ENCODE results near the gene DSTN. TPM values are rescaled to one million over a fixed set of nuclear protein-coding genes. Genes with fewer than 3 reads are reported as not detected.

The DSTN gene
- polyA plus RNA-seq, 10 donors: 200 to 336 (median 278) TPM

- DNase-seq: no peak
These were observed 3.6 kb downstream of the DSTN start for GRCh38 chr20:17573463-17573862.

GRCh38 chr20:17576215-17576614, 6.3 kb downstream of the DSTN start:
- DNase-seq: no peak

- DNase-seq: no peak
These were observed 9.6 kb downstream of the DSTN start for GRCh38 chr20:17579369-17580039.

DNA sequence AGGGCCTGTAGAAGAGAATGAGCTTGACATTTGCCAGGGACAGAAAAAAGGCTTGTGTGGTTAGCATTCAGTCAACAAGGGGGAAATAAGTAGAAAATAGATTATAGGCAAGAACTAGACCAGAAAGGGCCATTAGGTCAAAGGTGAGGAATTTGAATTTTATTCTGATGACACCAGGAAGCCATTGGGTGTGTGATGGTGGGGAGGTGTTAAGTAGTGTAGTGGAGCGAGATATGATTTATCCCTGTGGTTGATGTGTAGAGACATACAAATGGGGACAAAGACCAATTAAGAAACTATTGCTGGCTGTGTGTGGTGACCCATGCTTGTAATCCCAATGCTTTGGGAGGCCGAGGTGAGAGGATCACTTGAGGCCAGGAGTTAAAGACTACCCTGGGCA, 11.0 kb downstream of the DSTN start:
- DNase-seq: no peak

DNA sequence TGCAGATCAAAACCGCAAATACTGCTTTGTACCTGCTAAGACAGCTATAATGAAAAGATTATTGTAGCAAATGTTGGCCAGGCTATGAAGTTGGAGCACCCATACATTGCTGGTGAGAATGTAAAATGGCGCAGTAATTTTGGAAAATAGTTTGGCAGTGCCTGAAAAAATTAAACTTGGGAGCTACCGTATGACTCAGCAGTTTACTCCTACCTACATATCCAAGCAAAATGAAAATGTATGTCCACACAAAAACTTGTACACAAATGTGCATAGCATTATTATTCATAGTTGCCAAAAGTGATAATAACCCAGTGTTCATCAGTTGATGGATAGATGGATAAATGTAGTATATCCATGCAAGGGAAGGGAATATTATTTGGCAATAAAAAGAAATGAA, 13.3 kb downstream of the DSTN start:
- DNase-seq: no peak

DNA sequence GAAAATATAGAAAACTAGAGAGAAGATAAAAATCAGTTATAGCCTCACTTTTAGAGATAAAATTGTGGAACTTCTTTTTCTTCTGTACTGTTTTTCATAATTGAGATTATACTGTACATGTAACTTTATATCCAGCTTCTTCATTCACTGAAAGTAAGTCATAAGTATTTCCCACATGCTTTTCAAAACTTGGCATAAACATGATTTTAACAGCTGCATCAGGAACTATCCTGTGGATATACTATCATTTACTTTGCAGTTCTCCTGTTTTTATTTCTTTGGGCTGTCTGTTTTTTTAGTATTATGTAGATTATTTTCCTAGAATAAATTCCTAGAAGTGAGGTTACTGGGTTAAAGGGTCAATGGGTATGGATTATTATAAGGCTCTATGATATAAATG, 14.8 kb downstream of the DSTN start:
- peak; percentile 34 to 75 (median 42) for DNase-seq

GRCh38 chr20:17586250-17586649, 16.4 kb downstream of the DSTN start:
- no peak for DNase-seq

DNA sequence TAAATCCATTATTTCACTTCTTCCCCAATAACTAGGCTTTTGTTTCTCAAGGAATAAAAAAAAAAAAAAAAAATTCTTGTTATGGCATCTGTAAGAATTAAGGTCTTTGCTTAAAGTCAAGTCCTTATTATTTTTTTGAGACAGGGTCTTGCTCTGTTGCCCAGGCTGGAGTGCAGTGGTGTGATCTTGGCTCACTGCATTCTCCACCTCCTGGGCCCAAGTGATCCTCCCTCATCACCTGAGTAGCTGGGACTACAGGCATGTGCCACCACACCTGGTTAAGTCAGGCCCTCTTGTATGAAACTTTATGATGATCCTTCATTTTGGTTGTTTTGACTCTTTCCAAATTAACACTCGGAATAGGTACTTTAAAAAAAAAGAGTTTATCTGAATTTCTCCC, 17.3 kb downstream of the DSTN start:
- no peak for DNase-seq

- DNase-seq: no peak
These were observed 17.9 kb downstream of the DSTN start for GRCh38 chr20:17587824-17588223.

DNA sequence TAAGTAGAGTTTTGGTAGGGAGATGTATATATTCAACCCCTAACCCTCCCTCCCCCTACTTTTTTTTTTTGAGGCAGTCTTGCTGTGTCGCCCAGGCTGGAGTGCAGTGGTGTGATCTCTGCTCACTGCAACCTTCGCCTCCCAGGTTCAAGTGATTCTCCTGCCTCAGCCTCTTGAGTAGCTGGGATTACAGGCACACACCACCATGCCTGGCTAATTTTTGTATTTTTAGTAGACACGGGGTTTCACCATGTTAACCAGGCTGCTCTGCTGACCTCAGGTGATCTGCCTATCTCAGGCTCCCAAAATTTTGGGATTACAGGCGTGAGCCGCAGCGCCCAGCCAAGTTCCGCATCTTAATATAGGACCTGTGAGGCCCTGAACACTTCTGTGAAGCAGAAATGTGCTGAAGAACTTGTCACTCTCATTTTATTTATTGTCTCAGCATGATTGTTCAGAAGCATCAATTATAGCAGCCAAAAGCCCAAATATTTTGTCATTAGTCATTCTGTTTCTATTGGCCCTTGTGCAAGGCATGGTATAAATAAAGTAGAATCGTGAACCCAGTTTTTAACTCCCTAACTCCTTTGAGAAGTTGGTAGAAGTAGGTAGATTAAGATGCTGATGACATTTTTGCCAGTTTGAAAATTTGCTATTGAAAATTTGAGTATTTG, 19.4 kb downstream of the DSTN start:
- no peak for DNase-seq

GRCh38 chr20:17590245-17590644, 20.4 kb downstream of the DSTN start:
- DNase-seq: no peak

- no peak for DNase-seq
These were observed 24.0 kb downstream of the DSTN start for GRCh38 chr20:17593902-17594301.

DNA sequence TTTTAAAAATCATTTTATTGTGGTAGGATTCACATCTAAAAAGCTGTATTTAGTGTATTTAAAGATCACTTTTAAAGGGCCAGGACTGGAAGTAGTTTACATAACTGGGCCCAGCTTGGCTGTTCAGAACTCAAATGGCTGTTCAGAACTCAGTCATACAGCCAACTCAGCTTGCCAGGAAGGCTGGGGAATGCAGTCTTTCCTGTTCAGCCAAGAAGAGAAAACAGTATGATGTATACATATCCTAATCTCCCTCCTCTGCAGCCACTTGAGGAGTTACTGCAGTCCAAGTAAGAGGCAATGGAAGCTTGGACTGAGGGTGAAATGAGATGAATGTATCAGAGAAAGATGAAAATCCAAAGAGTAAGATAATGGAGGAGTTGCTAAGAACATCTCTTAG, 24.6 kb downstream of the DSTN start:
- DNase-seq: peak; percentile 44 to 82 (median 75)

DNA sequence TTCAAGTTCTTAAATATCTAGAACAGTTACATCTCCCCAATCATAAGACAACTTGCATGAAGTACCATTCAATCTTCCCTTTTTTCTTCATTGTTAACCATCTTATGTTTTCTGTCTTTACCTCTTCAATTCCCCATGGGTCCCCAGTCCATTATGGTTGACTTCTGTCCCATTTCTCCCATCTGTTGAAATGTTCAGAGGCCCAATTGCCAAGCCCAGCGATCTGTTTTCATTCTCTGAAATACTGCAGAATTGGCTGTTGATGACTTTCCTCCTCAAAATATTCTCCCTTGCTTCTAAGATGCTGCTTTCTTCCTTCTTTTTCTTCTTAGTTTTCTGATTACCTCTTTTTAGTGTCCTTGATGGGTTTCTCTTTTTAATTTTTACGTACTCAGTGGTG, 26.0 kb downstream of the DSTN start:
- peak in 1 of 3 donors; percentile 8 for DNase-seq

DNA sequence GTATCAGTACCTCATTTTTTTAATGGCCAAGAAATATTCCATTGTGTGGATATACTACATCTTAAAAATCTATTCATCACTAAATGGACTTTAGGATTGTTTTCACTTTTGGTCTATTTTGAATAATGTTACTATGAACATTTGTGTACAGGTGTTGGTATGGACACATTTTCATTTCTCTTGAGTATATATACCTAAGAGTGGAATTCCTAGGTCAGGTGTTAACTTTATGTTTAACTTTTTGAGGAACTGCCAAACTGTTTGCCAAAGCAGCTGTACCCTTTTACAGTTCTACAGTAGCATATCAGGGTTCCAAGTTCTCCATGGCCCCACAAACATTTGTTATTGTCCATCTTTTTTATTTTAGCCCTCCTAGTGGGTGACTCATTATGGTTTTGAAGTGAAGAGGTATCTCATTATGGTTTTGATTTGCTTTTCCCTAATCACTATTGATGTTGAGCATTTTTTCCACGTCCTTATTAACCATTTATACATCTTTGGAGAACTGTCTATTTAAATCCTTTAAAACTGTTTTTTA, 28.2 kb downstream of the DSTN start:
- no peak for DNase-seq

DNA sequence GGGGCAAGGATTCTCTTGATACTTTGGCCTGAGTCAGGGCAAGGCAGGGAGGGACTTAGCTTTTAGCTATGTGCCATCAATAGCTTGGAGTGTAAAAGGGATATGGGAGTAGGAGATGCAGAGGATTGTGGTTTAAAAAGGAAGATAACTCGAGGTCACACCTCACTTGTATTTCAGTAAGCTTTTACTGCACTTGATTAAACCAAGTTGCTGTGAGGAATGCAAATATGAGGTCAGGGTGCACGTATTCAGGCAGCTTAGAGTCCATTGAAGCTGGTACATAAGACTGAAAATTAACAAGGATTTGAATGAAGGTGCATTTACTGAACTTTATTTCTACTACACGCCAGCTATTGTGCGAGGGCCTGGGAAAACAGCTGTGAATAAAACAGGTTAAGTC, 32.1 kb downstream of the DSTN start:
- no peak for DNase-seq

DNA sequence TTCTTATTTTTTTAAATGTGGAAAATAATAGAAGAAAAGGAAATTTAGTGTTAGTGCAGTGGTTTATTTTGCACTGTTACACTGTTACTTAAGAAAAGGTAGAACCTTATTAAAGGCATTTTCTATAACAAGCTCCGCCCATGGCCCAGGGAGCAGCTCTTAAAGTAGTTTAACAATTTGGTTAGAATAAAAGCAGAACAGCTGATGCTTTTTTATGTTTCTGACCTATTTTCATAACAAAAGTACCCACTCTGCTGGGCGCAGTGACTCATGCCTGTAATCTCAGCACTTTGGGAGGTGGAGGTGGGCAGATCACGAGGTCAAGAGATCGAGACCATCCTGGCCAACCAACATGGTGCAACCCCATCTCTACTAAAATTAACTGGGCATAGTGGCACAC, 32.6 kb downstream of the DSTN start:
- DNase-seq: no peak

DNA sequence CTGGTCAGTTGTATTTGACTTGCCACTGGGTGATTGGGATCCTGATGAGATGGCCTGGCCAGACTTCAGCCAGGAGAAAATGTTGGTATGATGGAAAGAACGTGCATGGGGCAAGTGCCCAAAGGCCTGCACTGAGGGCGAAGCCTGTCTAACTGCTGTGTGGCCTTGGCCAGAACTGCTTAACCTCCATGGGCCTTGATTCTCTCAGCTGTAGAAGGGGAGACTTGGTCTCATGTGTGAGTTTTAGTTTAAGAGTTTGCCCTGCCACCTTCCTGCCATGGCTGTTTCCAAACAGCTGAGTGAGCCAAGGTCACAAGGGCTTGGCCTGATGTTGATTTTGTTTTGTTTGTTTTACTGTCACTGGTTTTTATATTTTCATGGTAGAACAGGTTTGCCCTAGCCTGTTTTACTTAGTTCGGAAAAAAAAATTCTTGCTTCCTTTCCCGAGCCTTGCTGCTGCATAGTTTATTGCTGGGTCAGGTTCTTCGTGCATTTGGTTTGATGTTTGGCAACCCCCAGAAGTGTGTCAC, 35.3 kb downstream of the DSTN start:
- DNase-seq: no peak

DNA sequence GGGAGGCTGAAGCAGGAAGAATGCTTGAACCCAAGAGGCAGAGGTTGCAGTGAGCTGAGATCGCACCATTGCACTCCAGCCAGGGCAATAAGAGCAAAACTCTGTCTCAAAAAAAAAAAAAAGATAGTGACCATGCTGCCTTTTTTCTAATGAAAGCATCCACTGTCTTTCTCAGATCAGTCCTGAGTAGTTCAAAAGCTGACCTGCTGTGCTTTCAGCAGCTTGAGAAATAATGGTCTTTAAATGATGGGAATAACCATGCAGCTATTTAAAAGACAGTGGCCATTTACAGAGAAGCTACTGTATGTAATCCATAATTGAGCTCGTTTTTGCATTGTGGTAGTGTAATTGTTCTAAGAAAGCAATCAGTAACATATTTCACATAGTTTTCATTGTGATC, 36.1 kb downstream of the DSTN start:
- DNase-seq: no peak

DNA sequence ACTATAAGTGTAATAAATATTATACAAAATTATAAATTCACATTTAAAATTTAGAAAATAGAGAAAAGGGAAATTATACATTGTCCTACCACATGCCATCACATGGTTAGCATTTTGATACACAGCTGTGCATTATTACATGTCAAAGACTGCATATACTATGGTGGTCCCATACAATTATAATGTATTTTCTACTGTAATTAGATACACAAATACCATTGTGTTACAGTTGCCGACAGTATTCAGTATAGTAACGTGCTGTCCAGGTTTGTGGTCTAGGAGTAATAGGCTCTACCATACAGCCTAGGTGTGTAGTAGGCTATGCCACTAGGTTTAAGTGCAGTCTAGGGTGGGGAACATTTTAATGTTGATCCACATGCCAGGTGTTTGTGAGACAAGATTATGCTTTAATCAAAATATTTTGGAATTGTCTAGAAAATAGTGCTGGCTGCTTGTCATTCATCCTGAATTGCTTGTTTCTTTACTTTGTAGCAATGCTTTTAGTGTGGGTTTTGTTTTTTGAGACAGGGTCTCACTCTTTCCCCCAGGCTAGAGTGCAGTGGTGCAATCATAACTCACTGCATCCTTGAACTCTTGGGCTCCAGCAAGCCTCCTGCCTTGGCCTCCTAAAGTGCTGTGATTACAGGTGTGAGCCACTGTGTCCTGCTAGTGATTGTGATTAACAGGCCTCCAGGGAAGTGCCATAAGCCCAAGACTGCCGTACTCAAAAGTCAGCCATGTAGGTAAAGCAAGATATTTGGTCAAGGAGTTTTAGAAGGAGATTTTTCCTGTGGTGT, 39.0 kb downstream of the DSTN start:
- no peak for DNase-seq

- no peak for DNase-seq
These were observed 40.0 kb downstream of the DSTN start for GRCh38 chr20:17609811-17610377.
